CD4-positive, alpha-beta T cell treated with Interleukin-17A for 1 hour (primary cell): ENCODE results near the gene CMTM1.
A peak's percentile ranks its signal among the peaks of the same experiment; 100 is the strongest.
"Not testable (repeated sequence)": the region's sequence is repeated elsewhere in the genome, so short reads cannot be mapped to it uniquely, and the experiment has no call there.

Source experiments
- DNase-seq: peaks from one replicate; pipeline ENCODE4 v3.0.0-alpha.2; 2020

The CMTM1 gene

DNA sequence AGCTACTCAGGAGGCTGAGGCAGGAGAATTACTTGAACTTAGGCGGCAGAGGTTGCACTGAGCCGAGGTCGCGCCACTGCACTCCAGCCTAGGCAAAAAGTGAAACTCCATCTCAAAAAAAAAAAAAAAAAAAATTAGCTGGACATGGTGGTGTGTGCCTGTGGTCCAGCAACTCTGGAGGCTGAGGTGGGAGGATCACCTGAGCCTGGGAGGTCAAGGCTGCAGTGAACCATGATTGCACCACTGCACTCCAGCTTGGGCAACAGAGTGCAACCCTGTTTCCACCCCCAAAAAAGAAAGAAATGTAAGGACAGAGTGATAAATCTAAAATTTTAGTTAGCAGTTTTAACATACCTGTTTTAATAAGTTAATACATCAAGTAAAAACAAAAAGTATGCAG lies 30.3 kb downstream of the CMTM1 start:
- DNase-seq: not testable (repeated sequence)

DNA sequence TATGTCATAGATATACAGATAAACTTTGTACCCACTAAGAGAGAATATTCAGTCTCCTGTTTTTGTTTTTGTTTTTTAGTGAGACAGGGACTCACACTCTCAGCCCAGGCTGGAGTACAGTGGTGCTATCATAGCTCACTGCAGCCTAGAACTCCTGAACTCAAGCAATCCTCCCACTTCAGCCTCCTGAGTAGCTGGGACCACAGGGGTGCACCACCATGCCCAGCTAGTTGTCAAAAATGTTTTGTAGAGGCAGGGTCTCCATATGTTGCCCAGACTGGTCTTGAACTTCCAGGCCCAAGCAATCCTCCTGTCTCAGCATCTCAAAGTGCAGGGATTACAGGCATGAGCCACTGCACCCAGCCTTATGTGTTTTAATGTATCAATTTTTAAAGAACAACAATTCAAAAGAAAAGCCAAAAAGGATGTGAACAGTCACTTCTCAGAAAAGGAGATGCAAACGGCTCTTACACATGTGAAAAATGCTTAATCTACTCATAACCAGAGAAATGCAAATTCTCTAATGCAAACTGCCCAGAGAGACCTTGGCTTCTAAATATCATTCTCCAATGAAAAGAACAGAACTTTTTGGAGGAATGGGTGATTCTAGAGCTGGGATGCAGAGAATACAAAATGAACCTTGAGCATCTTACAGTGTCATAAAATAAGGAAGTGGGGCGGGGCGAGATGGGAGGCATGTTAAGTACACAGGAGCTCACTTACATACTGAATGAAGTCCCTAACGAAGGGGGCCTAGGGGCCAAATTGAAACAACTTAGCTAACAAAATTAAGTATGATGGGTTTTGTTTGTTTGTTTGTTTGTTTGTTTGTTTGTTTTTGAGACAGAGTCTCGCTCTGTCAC lies 31.0 kb downstream of the CMTM1 start:
- DNase-seq: no peak

GRCh38 chr16:66598111-66598510 lies 31.9 kb downstream of the CMTM1 start:
- no peak for DNase-seq

GRCh38 chr16:66599726-66600125 lies 33.5 kb downstream of the CMTM1 start:
- no peak for DNase-seq

DNA sequence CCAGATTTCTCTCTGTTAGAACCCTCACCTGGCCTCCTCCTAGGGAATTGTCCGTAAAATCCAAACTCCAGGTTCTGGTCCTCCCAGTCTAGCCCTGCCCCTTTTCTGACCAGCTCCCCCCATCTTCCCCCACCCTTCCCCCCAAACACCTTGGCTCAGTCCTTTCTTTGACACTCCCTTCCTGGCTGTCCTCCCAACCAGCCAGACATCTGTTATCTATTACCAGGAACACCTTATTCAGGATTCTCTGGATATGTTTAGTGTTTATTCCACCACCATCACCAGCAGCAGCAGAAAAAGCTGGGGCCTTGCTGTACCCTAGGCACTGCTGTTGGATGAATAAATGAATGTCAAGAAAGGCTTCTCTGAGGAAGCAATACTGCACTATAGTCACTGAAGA lies 34.2 kb downstream of the CMTM1 start:
- DNase-seq: no peak

GRCh38 chr16:66601471-66601870 lies 35.2 kb downstream of the CMTM1 start:
- DNase-seq: no peak

- peak; percentile 88 for DNase-seq
Measured at GRCh38 chr16:66603537-66604375, 37.5 kb downstream of the CMTM1 start.

- peak; percentile 77 for DNase-seq
Measured at GRCh38 chr16:66604376-66605176, 38.3 kb downstream of the CMTM1 start, which contains the start of gene CMTM3. TSS of gene CMTM3 (plus strand) at chr16:66604704. CDS start at chr16:66604806, 102 bp downstream.

GRCh38 chr16:66605177-66605978 lies 39.1 kb downstream of the CMTM1 start:
- DNase-seq: peak; percentile 38

DNA sequence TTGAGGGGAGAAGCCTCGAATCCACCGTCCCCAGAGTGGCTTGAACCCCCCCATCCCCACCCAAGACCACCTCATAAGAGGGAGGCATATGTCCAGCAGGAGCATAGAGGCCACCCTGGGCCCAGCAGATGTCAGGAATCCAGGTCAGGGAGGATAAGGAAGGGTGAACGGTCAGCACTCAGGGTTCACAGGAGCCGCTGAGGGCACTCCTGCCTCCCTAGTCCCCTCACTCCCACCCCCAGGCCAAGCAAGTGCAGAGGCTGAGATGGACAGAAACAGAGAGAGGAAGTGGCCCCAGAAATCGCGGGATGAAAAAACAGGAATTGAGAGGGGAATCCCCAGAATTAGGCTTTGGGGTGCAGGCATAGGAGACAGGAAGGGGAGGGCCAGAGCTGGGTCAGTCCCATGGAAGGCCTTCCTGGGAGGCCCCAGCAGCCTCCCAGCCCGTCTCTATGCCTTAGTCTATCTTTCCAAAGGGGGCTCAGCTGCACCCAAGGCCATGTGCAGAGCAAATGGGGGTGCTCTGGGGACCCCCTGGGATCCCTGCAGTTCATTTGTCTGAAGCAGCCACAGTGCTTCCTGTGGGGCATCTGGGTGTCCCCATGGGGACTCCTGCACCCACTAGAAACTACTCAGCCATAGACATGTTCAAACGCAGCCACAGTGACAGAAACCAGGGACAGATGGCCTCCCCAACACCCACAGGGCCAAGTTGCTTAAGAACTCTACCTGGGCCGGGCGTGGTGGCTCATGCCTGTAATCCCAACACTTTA lies 39.9 kb downstream of the CMTM1 start:
- peak; percentile 28 for DNase-seq

- DNase-seq: peak; percentile 84
Measured at GRCh38 chr16:66608241-66609138, 42.3 kb downstream of the CMTM1 start.

DNA sequence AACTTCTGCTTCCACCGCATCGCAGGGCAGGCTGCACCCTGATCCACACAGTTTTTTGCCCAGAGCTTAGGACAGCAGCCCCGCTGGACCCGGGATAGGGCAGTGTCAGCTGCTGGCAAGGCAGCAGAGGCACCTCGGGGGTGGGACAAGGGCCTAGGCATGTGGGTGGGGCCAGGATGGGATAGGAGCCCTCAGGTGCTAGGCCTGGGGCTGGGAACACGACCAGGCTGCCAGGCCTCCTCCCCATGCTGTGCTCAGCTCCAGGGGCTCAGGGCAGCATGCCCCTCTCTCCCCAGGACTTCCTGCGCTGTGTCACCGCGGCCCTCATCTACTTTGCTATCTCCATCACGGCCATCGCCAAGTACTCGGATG lies 42.9 kb downstream of the CMTM1 start:
- no peak for DNase-seq

- DNase-seq: no peak
Measured at GRCh38 chr16:66610111-66610820, 44.0 kb downstream of the CMTM1 start.

- DNase-seq: not testable (repeated sequence)
Measured at GRCh38 chr16:66611911-66612310, 45.7 kb downstream of the CMTM1 start.

GRCh38 chr16:66612422-66612821 lies 46.2 kb downstream of the CMTM1 start:
- DNase-seq: no peak

DNA sequence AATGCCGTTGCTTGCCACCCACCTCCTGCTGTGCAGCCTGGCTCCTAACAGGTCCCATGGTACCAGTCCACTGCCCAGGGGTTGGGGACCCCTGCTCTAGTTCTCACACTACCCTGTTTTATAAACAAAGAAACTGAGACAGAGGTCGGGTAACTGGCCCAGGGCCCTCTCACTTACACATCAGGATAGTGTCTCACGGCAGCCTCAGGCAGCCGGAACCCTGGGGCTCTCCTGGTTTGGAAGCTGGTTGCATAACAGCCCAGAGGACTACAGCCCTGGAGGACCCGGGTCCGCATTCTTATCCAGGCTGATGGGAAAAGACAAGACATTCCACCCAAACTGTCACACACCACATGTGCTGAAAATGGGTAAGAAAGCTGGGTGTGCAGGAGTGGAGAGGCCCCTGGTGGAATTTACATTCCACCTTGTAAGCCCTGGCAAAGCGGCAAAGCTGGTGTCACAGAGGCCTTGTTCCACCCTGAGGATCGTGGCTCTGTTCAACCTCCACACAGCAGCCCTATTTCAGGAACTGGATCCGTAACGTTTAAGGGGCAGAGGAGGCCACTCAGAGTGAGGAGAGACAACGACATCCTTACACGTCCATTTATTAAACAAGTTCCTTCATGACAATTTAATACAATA lies 48.0 kb downstream of the CMTM1 start:
- no peak for DNase-seq

DNA sequence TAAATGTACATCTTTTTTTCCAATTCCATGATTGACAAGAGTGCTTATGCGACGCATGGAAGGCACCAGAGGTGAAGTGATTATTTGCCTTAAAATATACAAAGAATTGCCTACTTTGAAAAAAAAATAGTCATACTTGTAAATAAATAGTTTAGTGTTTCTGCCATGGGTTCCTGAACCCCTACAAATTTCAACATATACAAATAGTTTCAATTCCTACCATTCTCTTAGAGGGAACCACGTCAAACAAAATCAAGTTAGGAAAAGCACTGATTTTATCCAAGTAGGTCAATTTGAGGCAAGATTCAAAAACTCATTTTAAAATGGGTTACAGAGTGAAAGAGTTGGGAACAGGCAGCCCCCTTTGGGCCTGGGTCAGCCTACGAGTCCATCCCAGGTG lies 49.9 kb downstream of the CMTM1 start:
- DNase-seq: no peak

DNA sequence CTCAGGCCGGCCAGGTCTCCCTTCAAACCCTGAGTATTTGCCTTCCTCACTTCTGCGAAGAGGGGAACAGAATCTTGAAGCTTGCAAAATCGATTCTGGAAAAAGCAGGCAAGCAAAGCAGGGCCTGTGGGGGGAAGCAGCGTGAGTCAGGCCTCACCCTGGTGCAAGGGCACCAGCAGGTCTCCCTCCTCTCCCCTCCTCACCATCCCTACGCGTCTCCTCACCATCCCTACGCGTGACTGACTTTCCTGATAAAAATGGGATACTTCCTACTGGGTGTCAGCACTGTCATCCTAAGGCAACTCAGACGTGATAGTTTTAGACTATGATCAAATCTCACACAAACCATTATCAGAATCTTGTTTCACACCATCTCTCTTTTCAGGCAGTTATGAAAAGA lies 50.4 kb downstream of the CMTM1 start:
- DNase-seq: no peak

DNA sequence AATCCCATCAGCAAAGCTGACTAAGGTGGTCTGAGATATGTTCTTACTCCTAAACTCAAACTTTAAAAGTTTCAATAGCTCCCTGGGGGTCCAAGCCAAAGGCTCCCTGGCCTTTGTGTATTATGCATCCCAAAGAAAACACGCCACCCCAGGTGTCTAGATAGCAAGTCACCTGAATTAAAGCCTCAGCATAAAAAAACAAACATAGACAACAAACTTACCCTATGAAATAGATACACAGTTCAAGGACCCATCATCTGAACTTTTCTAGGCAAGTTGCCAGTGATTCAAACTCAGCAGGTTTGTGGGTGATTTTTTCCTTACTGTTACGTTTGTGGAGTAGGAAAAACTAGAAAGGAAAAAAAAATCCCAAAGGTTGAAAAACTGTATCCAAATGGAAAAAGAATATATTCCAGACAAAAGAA lies 50.8 kb downstream of the CMTM1 start:
- DNase-seq: no peak
